HCT116 (cell line): ENCODE measurements around the gene GATAD2A. TPM values are rescaled to one million over a fixed set of nuclear protein-coding genes. Genes with fewer than 3 reads are reported as not detected.

Source experiments
- ATAC-seq: fragments of 200-7000 bp; cut with Tn5 transposase; 2 replicates; pipeline ENCODE4 v1.9.1; 2020; ENCODE audit warnings: mild to moderate bottlenecking, moderate library complexity
- BruUV-seq: library from RNA; stranded (reverse); fragments of 400-500 nt; replicated peaks from 2 replicates; lab custom pipeline; 2021; lab: Mats Ljungman, UMichigan
- CTCF ChIA-PET: fragments of 300-600 bp; sonication (Branson Sonifier 250); formaldehyde crosslinking; loops from one replicate; lab custom pipeline; 2021; ENCODE audit warnings: antibody characterized with exemption; lab: Charles Lee
- POLR2A ChIA-PET: fragments of 300-600, 350-600 bp; sonication (Branson Sonifier 250); formaldehyde crosslinking; loops from one replicate; lab custom pipeline; 2021; ENCODE audit warnings: antibody characterized with exemption; lab: Charles Lee
- RAD21 ChIA-PET, 2 experiments: fragments of 300-600 bp; sonication (Branson Sonifier 250); formaldehyde crosslinking; loops; one replicate each; lab custom pipeline; 2023; ENCODE audit warnings: low total read pairs in 2 of 2; ENCODE audit not compliant: uncharacterized antibody in 2 of 2, unreplicated experiment in 2 of 2, low non-redundant PET in 1 of 2; lab: Charles Lee
- DNase-seq: peaks from one replicate; pipeline ENCODE4 v3.0.0-alpha.2; 2010; ENCODE audit warnings: low read depth, low spot score
- H2AFZ ChIP-seq: fragments of 200-600 bp; shearing (Covaris generic), sonication (generic); 2 replicates; pipeline ENCODE4 v1.6.1; 2017; ENCODE audit warnings: low read depth, mixed run types, mixed read lengths, antibody characterized with exemption, low read length; ENCODE audit not compliant: poor library complexity, severe bottlenecking
- H3K27ac ChIP-seq: 2 replicates; pipeline ENCODE4 v1.5.1; 2012; ENCODE audit warnings: low read depth, low read length
- H3K27me3 ChIP-seq: fragments of 200-600 bp; sonication (generic); 2 replicates; pipeline ENCODE4 v1.6.1; 2016; ENCODE audit warnings: mixed run types, low read length, mixed read lengths; ENCODE audit not compliant: insufficient read depth
- H3K36me3 ChIP-seq, 2 experiments: fragments of 200-500 bp in 1 of 2; fragments of 200-600 bp in 1 of 2; sonication (Bioruptor generic) in 1 of 2; sonication (generic) in 1 of 2; 2 replicates each; pipeline versions ENCODE4 v1.5.1 to v1.6.1; 2014 to 2016; ENCODE audit warnings: low read length in 2 of 2, inconsistent platforms in 1 of 2, mixed read lengths in 1 of 2, mixed run types in 1 of 2; ENCODE audit not compliant: insufficient read depth in 2 of 2, control insufficient read depth in 1 of 2
- H3K4me1 ChIP-seq, 2 experiments: fragments of 200-600 bp in 1 of 2; sonication (generic) in 1 of 2; 2 replicates each; pipeline versions ENCODE4 v1.5.1 to v1.6.1; 2012 to 2017; ENCODE audit warnings: low read length in 2 of 2, inconsistent platforms in 1 of 2, mild to moderate bottlenecking in 1 of 2, mixed read lengths in 1 of 2, mixed run types in 1 of 2, moderate library complexity in 1 of 2; ENCODE audit not compliant: insufficient read depth in 2 of 2, control insufficient read depth in 1 of 2
- H3K4me2 ChIP-seq: fragments of 200-600 bp; sonication (generic); 2 replicates; pipeline ENCODE4 v1.6.1; 2017; ENCODE audit warnings: mixed run types, low read length, mixed read lengths
- H3K4me3 ChIP-seq, 2 experiments: fragments of 200-600 bp in 1 of 2; sonication (generic) in 1 of 2; replicated peaks in 1 of 2; 2 replicates each; pipeline ENCODE4 v1.5.1; 2011 to 2016; ENCODE audit warnings: low read length in 2 of 2, control low read depth in 1 of 2, low read depth in 1 of 2, mild to moderate bottlenecking in 1 of 2, mixed read lengths in 1 of 2, mixed run types in 1 of 2
- H3K79me2 ChIP-seq: fragments of 200-600 bp; sonication (generic); 2 replicates; pipeline ENCODE4 v1.6.1; 2017; ENCODE audit warnings: mild to moderate bottlenecking, mixed run types, low read length, moderate library complexity, mixed read lengths; ENCODE audit not compliant: insufficient read depth
- H3K9ac ChIP-seq: fragments of 200-600 bp; sonication (generic); 2 replicates; pipeline ENCODE4 v1.6.1; 2016; ENCODE audit warnings: low read length, mixed read lengths
- H3K9me2 ChIP-seq: fragments of 200-600 bp; sonication (generic), shearing (Covaris generic); 2 replicates; pipeline ENCODE4 v1.6.1; 2017; ENCODE audit warnings: mixed run types, mild to moderate bottlenecking, moderate library complexity; ENCODE audit not compliant: insufficient read depth
- H3K9me3 ChIP-seq, 2 experiments: fragments of 200-500 bp in 1 of 2; fragments of 200-600 bp in 1 of 2; sonication (Bioruptor generic) in 1 of 2; sonication (generic) in 1 of 2; 2 replicates each; pipeline ENCODE4 v1.6.1; 2014 to 2017; ENCODE audit warnings: low read length in 2 of 2, mixed read lengths in 2 of 2, inconsistent platforms in 1 of 2, low read depth in 1 of 2, mild to moderate bottlenecking in 1 of 2, mixed run types in 1 of 2, moderate library complexity in 1 of 2; ENCODE audit not compliant: control insufficient read depth in 1 of 2, insufficient read depth in 1 of 2
- H4K20me1 ChIP-seq: fragments of 200-600 bp; sonication (generic), shearing (Covaris generic); 2 replicates; pipeline ENCODE4 v1.6.1; 2017; ENCODE audit warnings: mixed run types, mild to moderate bottlenecking, moderate library complexity; ENCODE audit not compliant: insufficient read depth
- CTCF ChIP-seq, 3 experiments: fragments of 200-600 bp in 1 of 3; sonication (generic) in 1 of 3; IDR thresholded peaks in 2 of 3; conservative IDR thresholded peaks in 1 of 3; 2 replicates each; pipeline ENCODE4 v1.5.1; 2012 to 2017; ENCODE audit warnings: low read depth in 2 of 3, low read length in 2 of 3, antibody characterized with exemption in 1 of 3, borderline replicate concordance in 1 of 3, control low read depth in 1 of 3, mild to moderate bottlenecking in 1 of 3, mixed read lengths in 1 of 3, mixed run types in 1 of 3, moderate library complexity in 1 of 3; ENCODE audit not compliant: insufficient read depth in 1 of 3
- POLR2AphosphoS5 ChIP-seq: IDR thresholded peaks from 2 replicates; pipeline ENCODE4 v1.6.1; 2011; ENCODE audit warnings: mild to moderate bottlenecking, low read depth, low read length, moderate library complexity
- SIN3A ChIP-seq: IDR thresholded peaks from 2 replicates; pipeline ENCODE4 v1.6.1; 2012; ENCODE audit warnings: low read depth
- ZBTB33 ChIP-seq: IDR thresholded peaks from 2 replicates; pipeline ENCODE4 v1.6.1; 2011; ENCODE audit warnings: mild to moderate bottlenecking, low read length, moderate library complexity; ENCODE audit not compliant: insufficient replicate concordance; ENCODE audit errors: extremely low read depth
- ZFX ChIP-seq: fragments of 450-650 bp; IDR thresholded peaks from 2 replicates; pipeline ENCODE4 v1.6.1; 2017
- intact Hi-C: fragments of 100-400 bp; cut with micrococcal nuclease; formaldehyde crosslinking; loops from 2 replicates; pipeline ENCODE4 v1.10.0; 2022
- total RNA-seq: library from RNA; stranded (reverse); gene quantifications from one replicate; pipeline ENCODE4 v1.2.1, GENCODE V29; 2021; ENCODE audit not compliant: unreplicated experiment

The GATAD2A gene
- total RNA-seq, 1 experiment from 2014 or later: 130 TPM

- no TSS peak for BruUV-seq
- no peak overlapping the region for H2AFZ ChIP-seq
- intact Hi-C loops: no loop called here
Measured at GRCh38 chr19:19529783-19530422, 124.4 kb downstream of the GATAD2A start.

GRCh38 chr19:19530423-19530804, 124.9 kb downstream of the GATAD2A start:
- H3K9me2 ChIP-seq: no peaks in the 10 kb centered on the region
- no peak overlapping the region for H3K27ac ChIP-seq
- RAD21 ChIA-PET: no interaction called here
- intact Hi-C loops: no loop called here
- H3K9ac ChIP-seq: no peak overlapping the region
- H3K9me3 ChIP-seq: no peaks in the 10 kb centered on the region
- peaks cover 8% of the 10 kb centered on the region for H3K79me2 ChIP-seq
- no peak overlapping the region for H3K4me3 ChIP-seq
- no peaks in the 10 kb centered on the region for H3K27me3 ChIP-seq
- no TSS peak for BruUV-seq
- DNase-seq (no peak), ATAC-seq (no peak)
- H3K4me2 ChIP-seq: no peak overlapping the region
- H3K36me3 ChIP-seq: peaks cover 0 to 2% of the 10 kb centered on the region in 2 experiments; a peak in 2 of 4 replicates
- H2AFZ ChIP-seq: no peak overlapping the region
- POLR2A ChIA-PET: no interaction called here
- H3K4me1 ChIP-seq: no peaks in the 10 kb centered on the region; a peak in 1 of 4 replicates
- H4K20me1 ChIP-seq: no peaks in the 10 kb centered on the region
- CTCF ChIA-PET: interaction anchor here (0.8 to 4.8 kb wide), 5 partner anchors 22 to 114 kb away, joined by 3 to 22 read pairs (median 6); partner anchors contain the start of gene GMIP
- TF ChIP-seq ZFX (no peak), ZBTB33 (no peak), CTCF (IDR thresholded peaks at IDR 0.05 in 2 of 3, conservative IDR thresholded peaks at IDR 0.05 in 1 of 3; ENCODE audit: borderline replicate concordance in 1 of 3, insufficient read depth in 1 of 3, low read depth in 2 of 3, low read length in 2 of 3) (0 out of 6 replicates have a peak, but pooled peaks of 1 of the 3 experiments have one; percentile 1)

More at GRCh38 chr19:19529783-19530422, 124.4 kb downstream of the GATAD2A start:
- H3K9me3 ChIP-seq: no peaks in the 10 kb centered on the region
- no peak overlapping the region for H3K4me3 ChIP-seq
- peaks cover 0 to 2% of the 10 kb centered on the region in 2 experiments; a peak in 2 of 4 replicates for H3K36me3 ChIP-seq
- ChIA-PET POLR2A (no interaction called here), RAD21 (interaction anchor here in 1 of 2 experiments (0.6 kb wide), 1 partner anchor 111 kb away, joined by 3 read pairs; no protein-coding TSS in a partner anchor), CTCF (interaction anchor here (0.8 to 4.8 kb wide), 5 partner anchors 23 to 114 kb away, joined by 3 to 22 read pairs (median 6); partner anchors contain the start of gene GMIP)
- H3K79me2 ChIP-seq: peaks cover 13% of the 10 kb centered on the region
- no peak for DNase-seq
- H3K9me2 ChIP-seq: no peaks in the 10 kb centered on the region
- H4K20me1 ChIP-seq: no peaks in the 10 kb centered on the region
- no peak overlapping the region for H3K9ac ChIP-seq
- no peak overlapping the region for H3K27ac ChIP-seq
- ATAC-seq: no peak
- H3K4me1 ChIP-seq: no peaks in the 10 kb centered on the region; a peak in 1 of 4 replicates
- no peak for TF ChIP-seq POLR2AphosphoS5
- no peak for TF ChIP-seq ZBTB33
- TF ChIP-seq SIN3A: no peak
- H3K27me3 ChIP-seq: no peaks in the 10 kb centered on the region
- no peak overlapping the region for H3K4me2 ChIP-seq
